Mesendoderm (in vitro differentiated cells): ENCODE data around the gene GNPTG.
A peak's percentile ranks its signal among the peaks of the same experiment; 100 is the strongest.

Experiments
- DNase-seq: peaks from one replicate; pipeline ENCODE4 v3.0.0; 2013
- H2AK5ac ChIP-seq: 2 replicates; pipeline ENCODE4 v1.6.1; 2013; ENCODE audit warnings: low read length, inconsistent platforms
- H2BK120ac ChIP-seq: 2 replicates; pipeline ENCODE4 v1.6.1; 2013; ENCODE audit warnings: low read depth, mild to moderate bottlenecking, low read length, moderate library complexity, mixed read lengths
- H2BK15ac ChIP-seq: replicated peaks from 2 replicates; pipeline ENCODE4 v1.6.1; 2013; ENCODE audit warnings: low read depth, mild to moderate bottlenecking, moderate library complexity
- H2BK5ac ChIP-seq: 2 replicates; pipeline ENCODE4 v1.6.1; 2013; ENCODE audit warnings: low read length, inconsistent platforms
- H3K18ac ChIP-seq: 2 replicates; pipeline ENCODE4 v1.6.1; 2013; ENCODE audit warnings: mild to moderate bottlenecking, low read length, mixed read lengths
- H3K23ac ChIP-seq: one replicate; pipeline ENCODE4 v1.6.1; 2013; ENCODE audit warnings: low read length
- H3K27ac ChIP-seq: 2 replicates; pipeline ENCODE4 v1.5.1; 2013; ENCODE audit warnings: low read depth, mild to moderate bottlenecking, inconsistent platforms, low read length, moderate library complexity
- H3K27me3 ChIP-seq: 2 replicates; pipeline ENCODE4 v1.6.1; 2013; ENCODE audit warnings: low read length, control low read depth, mild to moderate bottlenecking, inconsistent platforms; ENCODE audit not compliant: insufficient read depth, poor library complexity
- H3K36me3 ChIP-seq: 2 replicates; pipeline ENCODE4 v1.6.1; 2013; ENCODE audit warnings: low read length, inconsistent platforms; ENCODE audit not compliant: control insufficient read depth, insufficient read depth
- H3K4ac ChIP-seq: one replicate; pipeline ENCODE4 v1.6.1; 2013; ENCODE audit warnings: low read depth, mild to moderate bottlenecking, low read length, moderate library complexity
- H3K4me1 ChIP-seq: 2 replicates; pipeline ENCODE4 v1.6.1; 2013; ENCODE audit warnings: low read depth, low read length, inconsistent platforms; ENCODE audit not compliant: control insufficient read depth
- H3K4me2 ChIP-seq: 2 replicates; pipeline ENCODE4 v1.6.1; 2013; ENCODE audit warnings: low read length
- H3K4me3 ChIP-seq: 2 replicates; pipeline ENCODE4 v1.5.1; 2013; ENCODE audit warnings: mild to moderate bottlenecking, low read length
- H3K56ac ChIP-seq: one replicate; pipeline ENCODE4 v1.6.1; 2013; ENCODE audit warnings: low read length
- H3K79me1 ChIP-seq: 2 replicates; pipeline ENCODE4 v1.6.1; 2013; ENCODE audit warnings: low read length, inconsistent platforms
- H3K79me2 ChIP-seq: 2 replicates; pipeline ENCODE4 v1.6.1; 2013; ENCODE audit warnings: mild to moderate bottlenecking, low read length; ENCODE audit not compliant: control insufficient read depth, insufficient read depth
- H3K9ac ChIP-seq: 2 replicates; pipeline ENCODE4 v1.6.1; 2013; ENCODE audit warnings: low read length, inconsistent platforms
- H4K5ac ChIP-seq: one replicate; pipeline ENCODE4 v1.6.1; 2013; ENCODE audit warnings: low read length
- H4K8ac ChIP-seq: one replicate; pipeline ENCODE4 v1.6.1; 2013; ENCODE audit warnings: low read depth, mild to moderate bottlenecking, control low read depth, low read length, moderate library complexity
- WGBS: extraction: QIAGEN DNeasy Blood & Tissue Kit; methylation state at CpG from one replicate; pipeline ENCODE4 v1.1.7; 2013; ENCODE audit warnings: low lambda C conversion rate, missing lambda C conversion rate; ENCODE audit not compliant: insufficient coverage; ENCODE audit errors: extremely low coverage; 5-methylcytosine and 5-hydroxymethylcytosine counted together

Gene GNPTG

DNA sequence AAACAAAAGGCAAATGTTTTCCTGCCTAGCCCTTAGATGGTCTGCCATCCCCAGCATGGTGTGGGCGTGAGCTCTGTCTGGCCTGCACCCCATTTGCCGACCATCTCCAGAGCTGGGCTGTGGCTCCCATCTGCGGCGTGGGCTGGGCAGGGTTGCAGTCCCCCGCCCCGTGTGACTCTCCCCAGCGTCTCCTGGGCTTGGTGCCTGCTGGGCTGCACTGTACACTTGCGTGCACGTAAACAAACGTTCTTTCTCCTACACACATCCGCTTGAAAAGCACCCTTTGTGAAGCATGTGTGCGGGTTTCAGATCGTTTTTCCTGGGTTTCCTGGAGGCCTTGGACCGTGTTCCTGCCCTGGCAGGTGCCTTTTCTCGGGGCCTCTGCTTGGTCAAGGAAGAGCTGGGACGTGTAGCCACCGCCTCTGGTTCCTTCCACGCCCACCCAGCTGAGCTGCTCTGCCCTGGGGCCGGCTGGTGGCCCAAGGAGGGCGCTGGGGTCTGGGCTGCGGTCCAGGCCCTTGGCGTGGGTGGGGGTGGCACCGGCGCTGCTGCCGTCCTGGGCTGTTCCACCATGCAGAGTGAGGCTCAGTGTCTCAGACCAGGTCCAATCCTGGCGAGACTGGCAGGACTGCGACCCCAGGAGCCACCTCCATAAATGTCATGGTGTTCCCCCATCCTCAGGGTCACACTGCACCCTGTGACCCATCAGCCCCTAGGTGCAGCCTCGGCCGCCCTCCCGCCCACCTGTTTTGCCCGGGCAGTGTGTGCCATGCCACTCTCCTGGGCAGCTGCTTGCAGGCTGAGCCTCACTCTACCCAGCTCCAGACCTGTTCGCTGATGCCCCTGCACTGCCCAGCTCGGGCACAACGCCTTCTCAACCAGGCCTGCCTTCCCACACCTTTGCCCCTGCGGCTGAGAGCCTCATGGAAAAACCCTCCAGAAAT lies 28.2 kb upstream of the GNPTG start:
- H3K9ac ChIP-seq, result no peak overlapping the region
- no CpG with 5 or more reads among the region's 35 CpGs for WGBS
- no peaks in the 10 kb centered on the region for H3K4me1 ChIP-seq
- H3K4ac ChIP-seq, result no peak overlapping the region
- H2BK5ac ChIP-seq, result no peak overlapping the region
- H3K4me2 ChIP-seq, result no peak overlapping the region
- no peak overlapping the region for H4K8ac ChIP-seq
- H2AK5ac ChIP-seq, result no peak overlapping the region
- no peak for DNase-seq
- H3K27me3 ChIP-seq, result no peaks in the 10 kb centered on the region
- no peak overlapping the region for H3K27ac ChIP-seq
- peaks cover 4% of the 10 kb centered on the region for H3K79me1 ChIP-seq
- H2BK120ac ChIP-seq, result no peak overlapping the region
- H3K23ac ChIP-seq, result no peak overlapping the region
- H3K56ac ChIP-seq, result no peak overlapping the region
- peaks cover 14% of the 10 kb centered on the region for H3K36me3 ChIP-seq
- H2BK15ac ChIP-seq, result no peak overlapping the region
- no peak overlapping the region for H3K18ac ChIP-seq
- H3K79me2 ChIP-seq, result peaks cover 3% of the 10 kb centered on the region
- H3K4me3 ChIP-seq, result no peak overlapping the region
- no peak overlapping the region for H4K5ac ChIP-seq

DNA sequence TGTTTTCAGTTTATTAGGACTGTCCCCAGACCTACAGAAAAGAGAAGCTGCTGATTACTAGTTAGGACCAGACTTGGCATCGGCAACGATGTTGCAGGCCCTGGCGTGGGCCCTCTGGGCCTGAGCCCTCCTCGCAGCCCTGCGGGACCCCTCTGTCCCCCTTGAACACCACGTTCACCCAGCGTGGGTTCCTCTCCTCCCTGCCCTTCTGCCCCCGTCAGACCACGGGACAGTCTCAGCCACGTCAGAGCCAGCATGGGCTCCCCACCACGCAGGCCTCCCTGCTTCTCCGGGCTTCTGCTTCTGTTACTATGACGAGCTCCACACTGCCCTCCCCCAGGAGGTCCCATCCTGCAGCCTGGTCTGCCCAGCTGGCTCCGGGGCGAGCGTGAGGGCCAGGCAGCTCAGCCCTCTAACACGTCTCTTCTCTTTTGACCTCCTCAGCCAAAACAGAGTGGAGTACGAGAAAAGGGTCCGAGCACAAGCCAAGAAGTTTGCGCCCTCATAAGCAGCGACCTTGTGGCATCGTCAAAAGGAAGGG lies 27.4 kb upstream of the GNPTG start:
- no peak overlapping the region for H3K4me2 ChIP-seq
- H3K23ac ChIP-seq, result no peak overlapping the region
- H2BK5ac ChIP-seq, result no peak overlapping the region
- no CpG with 5 or more reads among the region's 22 CpGs for WGBS
- H3K4me1 ChIP-seq, result no peaks in the 10 kb centered on the region
- H3K79me2 ChIP-seq, result no peaks in the 10 kb centered on the region
- no peak overlapping the region for H2AK5ac ChIP-seq
- H4K5ac ChIP-seq, result no peak overlapping the region
- no peak overlapping the region for H2BK120ac ChIP-seq
- no peaks in the 10 kb centered on the region for H3K27me3 ChIP-seq
- H2BK15ac ChIP-seq, result no peak overlapping the region
- no peak overlapping the region for H3K56ac ChIP-seq
- DNase-seq, result no peak
- no peak overlapping the region for H4K8ac ChIP-seq
- H3K79me1 ChIP-seq, result peaks cover 1% of the 10 kb centered on the region
- H3K36me3 ChIP-seq, result peaks cover 11% of the 10 kb centered on the region
- H3K27ac ChIP-seq, result no peak overlapping the region
- H3K9ac ChIP-seq, result no peak overlapping the region
- no peak overlapping the region for H3K4me3 ChIP-seq
- H3K18ac ChIP-seq, result no peak overlapping the region
- no peak overlapping the region for H3K4ac ChIP-seq

DNA sequence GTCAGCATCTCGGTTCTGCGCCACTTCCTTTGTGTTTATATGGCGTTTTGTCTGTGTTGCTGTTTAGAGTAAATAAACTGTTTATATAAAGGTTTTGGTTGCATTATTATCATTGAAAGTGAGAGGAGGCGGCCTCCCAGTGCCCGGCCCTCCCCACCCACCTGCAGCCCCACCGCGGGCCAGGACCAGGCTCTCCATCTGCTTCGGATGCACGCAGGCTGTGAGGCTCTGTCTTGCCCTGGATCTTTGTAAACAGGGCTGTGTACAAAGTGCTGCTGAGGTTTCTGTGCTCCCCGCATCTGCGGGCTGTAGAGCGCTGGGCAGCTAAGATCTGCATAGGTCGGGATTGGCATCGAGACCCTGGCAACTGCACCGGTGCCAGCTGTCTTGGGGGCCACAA lies 26.5 kb upstream of the GNPTG start:
- WGBS, result no CpG with 5 or more reads among the region's 15 CpGs
- no peak overlapping the region for H3K56ac ChIP-seq
- DNase-seq, result no peak
- H2BK120ac ChIP-seq, result no peak overlapping the region
- no peak overlapping the region for H3K23ac ChIP-seq
- no peaks in the 10 kb centered on the region for H3K4me1 ChIP-seq
- H2BK5ac ChIP-seq, result no peak overlapping the region
- no peak overlapping the region for H4K5ac ChIP-seq
- no peak overlapping the region for H2AK5ac ChIP-seq
- no peak overlapping the region for H3K4ac ChIP-seq
- H3K36me3 ChIP-seq, result peaks cover 7% of the 10 kb centered on the region
- H4K8ac ChIP-seq, result no peak overlapping the region
- no peak overlapping the region for H3K9ac ChIP-seq
- no peak overlapping the region for H3K4me2 ChIP-seq
- H3K4me3 ChIP-seq, result no peak overlapping the region
- no peaks in the 10 kb centered on the region for H3K79me2 ChIP-seq
- H3K27me3 ChIP-seq, result no peaks in the 10 kb centered on the region
- no peaks in the 10 kb centered on the region for H3K79me1 ChIP-seq
- no peak overlapping the region for H2BK15ac ChIP-seq
- H3K18ac ChIP-seq, result no peak overlapping the region
- H3K27ac ChIP-seq, result no peak overlapping the region

DNA sequence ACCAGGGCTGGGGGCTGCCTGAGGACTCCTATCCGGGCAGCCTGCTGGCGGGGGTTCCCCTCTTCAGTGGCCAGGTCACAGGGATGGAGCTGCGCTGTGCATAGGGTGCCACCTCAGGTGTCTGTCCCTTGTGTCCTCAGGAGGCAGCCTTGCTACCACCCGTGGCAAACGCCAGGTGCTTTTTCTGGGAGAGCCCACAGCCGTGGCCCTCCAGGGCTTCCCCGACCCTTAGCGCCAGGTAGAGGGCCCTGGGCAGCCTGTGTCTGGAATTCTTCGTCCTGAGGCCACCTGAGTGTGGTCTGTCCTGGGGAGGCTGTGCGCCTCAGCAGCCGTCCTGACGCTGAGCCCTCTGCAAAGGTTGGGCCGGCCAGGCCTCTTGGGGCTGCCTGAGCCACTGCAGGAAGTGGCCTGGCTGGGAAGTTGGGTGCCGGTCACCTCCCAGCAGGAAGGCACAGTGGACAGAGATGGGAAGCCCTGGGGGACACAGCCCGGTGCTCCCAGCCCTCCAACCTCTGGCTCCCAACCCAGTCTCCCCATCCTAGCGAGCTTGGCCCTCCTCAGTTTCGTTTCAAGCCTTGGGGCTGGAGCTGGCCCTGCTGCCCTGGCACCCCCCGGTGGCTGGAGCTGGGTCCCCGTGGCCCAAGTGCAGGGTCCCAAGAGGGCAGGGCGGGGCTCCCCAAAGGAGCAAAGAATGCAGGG lies 25.9 kb upstream of the GNPTG start:
- Histone ChIP-seq H4K5ac (no peak overlapping the region), H2BK5ac (no peak overlapping the region), H3K4ac (no peak overlapping the region), H3K9ac (no peak overlapping the region), H3K79me2 (no peaks in the 10 kb centered on the region), H3K36me3 (peaks cover 2% of the 10 kb centered on the region), H2BK120ac (no peak overlapping the region), H3K79me1 (no peaks in the 10 kb centered on the region), H3K56ac (no peak overlapping the region), H3K4me1 (no peaks in the 10 kb centered on the region), H3K4me2 (no peak overlapping the region), H3K23ac (no peak overlapping the region), H3K27ac (peak overlapping the region; percentile 8), H3K18ac (no peak overlapping the region), H3K4me3 (no peak overlapping the region), H4K8ac (no peak overlapping the region), H3K27me3 (no peaks in the 10 kb centered on the region), H2BK15ac (no peak overlapping the region), H2AK5ac (no peak overlapping the region)
- no CpG with 5 or more reads among the region's 20 CpGs for WGBS
- no peak for DNase-seq

DNA sequence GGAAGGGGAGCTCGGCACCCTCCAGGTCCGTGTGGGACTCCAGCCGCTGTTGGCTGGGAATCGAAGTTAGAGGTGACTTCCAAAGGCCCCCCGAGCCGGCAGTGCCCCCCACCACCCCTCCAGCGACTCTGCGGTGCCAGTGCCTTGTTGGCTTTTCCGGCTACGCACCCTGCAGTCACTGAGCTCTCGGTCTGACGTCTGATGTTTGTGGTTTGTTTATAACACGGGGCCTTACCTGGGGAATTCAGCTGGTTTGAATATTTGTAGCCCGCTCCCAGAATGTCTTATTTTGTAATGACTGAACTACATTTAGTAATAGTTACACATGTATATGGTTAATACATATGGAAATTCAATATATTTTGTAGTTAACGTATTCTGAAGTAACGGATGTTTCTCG lies 25.3 kb upstream of the GNPTG start:
- Histone ChIP-seq H3K79me1 (no peaks in the 10 kb centered on the region), H3K27me3 (no peaks in the 10 kb centered on the region), H3K27ac (no peak overlapping the region), H3K4ac (no peak overlapping the region), H3K79me2 (no peaks in the 10 kb centered on the region), H2BK5ac (no peak overlapping the region), H3K4me3 (no peak overlapping the region), H3K9ac (no peak overlapping the region), H3K56ac (no peak overlapping the region), H2BK120ac (no peak overlapping the region), H3K4me2 (no peak overlapping the region), H4K8ac (no peak overlapping the region), H2BK15ac (no peak overlapping the region), H3K36me3 (no peaks in the 10 kb centered on the region), H3K4me1 (no peaks in the 10 kb centered on the region), H3K23ac (no peak overlapping the region), H2AK5ac (no peak overlapping the region), H3K18ac (no peak overlapping the region), H4K5ac (no peak overlapping the region)
- WGBS, result no CpG with 5 or more reads among the region's 17 CpGs
- no peak for DNase-seq
